Fibroblast of villous mesenchyme (primary cell): ENCODE measurements around the gene LYZL4. TPM values are rescaled to one million over a fixed set of nuclear protein-coding genes. Genes with fewer than 3 reads are reported as not detected.

Experiments used
- DNase-seq: peaks from one replicate; pipeline ENCODE4 v3.0.0-alpha.2; 2010; ENCODE audit warnings: low read depth
- H3K4me3 ChIP-seq: 2 replicates; pipeline ENCODE4 v1.5.1; 2011; ENCODE audit warnings: low read depth, mild to moderate bottlenecking, low read length
- total RNA-seq: library from RNA; depleted of rRNA; stranded (reverse); fragments of >200 nt; gene quantifications from 2 replicates; pipeline ENCODE4 v1.2.3, GENCODE V29; 2012
- TF ChIP-seq, protein P1 (sequence below): IDR thresholded peaks from 2 replicates; pipeline ENCODE4 v1.5.1; 2012; ENCODE audit warnings: low read depth, mild to moderate bottlenecking, low read length; ENCODE audit not compliant: insufficient read depth

LYZL4 gene
- total RNA-seq = not detected in 2 replicates

- no peak within 1 kb of the TSS for H3K4me3 ChIP-seq
- TF ChIP-seq, protein P1, sequence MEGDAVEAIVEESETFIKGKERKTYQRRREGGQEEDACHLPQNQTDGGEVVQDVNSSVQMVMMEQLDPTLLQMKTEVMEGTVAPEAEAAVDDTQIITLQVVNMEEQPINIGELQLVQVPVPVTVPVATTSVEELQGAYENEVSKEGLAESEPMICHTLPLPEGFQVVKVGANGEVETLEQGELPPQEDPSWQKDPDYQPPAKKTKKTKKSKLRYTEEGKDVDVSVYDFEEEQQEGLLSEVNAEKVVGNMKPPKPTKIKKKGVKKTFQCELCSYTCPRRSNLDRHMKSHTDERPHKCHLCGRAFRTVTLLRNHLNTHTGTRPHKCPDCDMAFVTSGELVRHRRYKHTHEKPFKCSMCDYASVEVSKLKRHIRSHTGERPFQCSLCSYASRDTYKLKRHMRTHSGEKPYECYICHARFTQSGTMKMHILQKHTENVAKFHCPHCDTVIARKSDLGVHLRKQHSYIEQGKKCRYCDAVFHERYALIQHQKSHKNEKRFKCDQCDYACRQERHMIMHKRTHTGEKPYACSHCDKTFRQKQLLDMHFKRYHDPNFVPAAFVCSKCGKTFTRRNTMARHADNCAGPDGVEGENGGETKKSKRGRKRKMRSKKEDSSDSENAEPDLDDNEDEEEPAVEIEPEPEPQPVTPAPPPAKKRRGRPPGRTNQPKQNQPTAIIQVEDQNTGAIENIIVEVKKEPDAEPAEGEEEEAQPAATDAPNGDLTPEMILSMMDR = no peak
- no peak for DNase-seq
Measured at GRCh38 chr3:42410370-42411131, at the start of gene LYZL4. TSS of gene LYZL4 (minus strand) at chr3:42410610. CDS start at chr3:42407251, 3,359 bp downstream.

DNA sequence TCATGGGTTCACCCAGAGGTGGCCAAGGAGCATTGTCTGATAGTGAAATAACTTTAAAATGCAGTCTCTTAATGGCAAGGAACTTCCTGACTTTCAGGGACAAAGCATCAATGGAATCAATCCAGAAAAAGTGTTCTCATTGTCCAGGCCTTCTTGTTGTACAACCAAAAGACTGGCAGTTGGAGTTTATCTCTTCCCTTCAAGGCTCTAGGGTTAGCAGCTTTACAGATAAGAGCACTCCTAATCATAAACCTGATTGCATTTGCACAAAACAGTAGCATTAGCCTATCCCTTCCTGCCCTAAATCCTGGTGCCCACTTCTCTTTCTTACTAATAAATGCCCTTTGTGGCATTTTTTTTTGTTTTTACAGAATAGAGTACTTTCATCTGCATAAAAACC is 48.7 kb upstream of the LYZL4 start:
- TF ChIP-seq, protein P1 = no peak
- H3K4me3 ChIP-seq = no peak overlapping the region
- no peak for DNase-seq

DNA sequence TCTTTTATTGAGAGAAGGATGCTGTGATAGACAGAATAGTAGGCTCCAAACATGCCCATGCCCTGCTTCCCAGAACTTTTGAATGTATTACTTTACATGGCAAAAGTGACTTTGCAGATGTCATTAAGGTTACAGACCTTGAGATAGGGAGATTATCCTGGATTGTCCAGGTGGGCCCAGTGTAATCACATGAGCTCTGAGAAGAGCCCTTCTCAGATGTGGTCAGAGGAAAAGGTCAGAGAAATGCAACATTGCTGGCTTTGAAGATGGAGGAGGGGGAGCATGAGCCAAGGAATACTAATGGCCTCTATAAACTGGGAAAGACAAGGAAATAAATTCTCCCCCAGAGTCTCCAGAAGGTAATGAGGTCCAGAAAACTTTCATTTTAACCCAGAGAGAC is 45.8 kb upstream of the LYZL4 start:
- TF ChIP-seq, protein P1 = no peak
- H3K4me3 ChIP-seq = no peak overlapping the region
- no peak for DNase-seq

- H3K4me3 ChIP-seq = no peak overlapping the region
- no peak for DNase-seq
- TF ChIP-seq, protein P1 = no peak
Measured at GRCh38 chr3:42451546-42452230, 41.3 kb upstream of the LYZL4 start.

DNA sequence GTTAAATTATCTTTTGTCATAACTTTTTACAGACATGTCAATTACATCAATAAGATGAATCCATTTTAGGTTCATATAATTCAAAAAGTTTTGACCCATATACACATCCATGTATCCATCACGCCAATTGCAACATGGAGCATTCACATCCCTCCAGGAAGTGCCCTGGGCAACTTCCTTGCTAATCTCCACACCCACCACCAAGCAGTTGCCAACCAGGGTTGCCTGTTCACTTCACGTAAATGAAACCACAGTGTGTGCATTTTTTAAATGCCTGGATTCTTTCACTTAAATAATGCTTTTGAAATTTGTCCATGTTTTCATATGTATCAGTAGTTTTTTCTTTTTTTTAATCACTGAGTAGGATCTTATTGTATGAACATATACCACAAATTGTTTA is 40.7 kb upstream of the LYZL4 start:
- no peak for DNase-seq
- H3K4me3 ChIP-seq = no peak overlapping the region
- TF ChIP-seq, protein P1 = no peak

- H3K4me3 ChIP-seq = no peak overlapping the region
- TF ChIP-seq, protein P1 = no peak
- DNase-seq = no peak
Measured at GRCh38 chr3:42450567-42450966, 40.2 kb upstream of the LYZL4 start.
